A549 (cell line): Measurements from ENCODE around the gene ACTMAP. TPM values are rescaled to one million over a fixed set of nuclear protein-coding genes. Genes with fewer than 3 reads are reported as not detected.

Source experiments
- ATAC-seq, 2 experiments: fragments of 200-7000 bp in 1 of 2; fragments of >200 bp in 1 of 2; cut with Nextera tagmentation in 1 of 2; cut with Tn5 transposase in 1 of 2; 3 replicates each; pipeline versions ENCODE4 v1.8.0 to v1.9.1; 2018 to 2020; ENCODE audit warnings: mild to moderate bottlenecking in 1 of 2, moderate library complexity in 1 of 2
- CTCF ChIA-PET: fragments of 300-600 bp; sonication (Branson Sonifier 250); formaldehyde crosslinking; extraction: SDS; loops from one replicate; lab custom pipeline; 2021; ENCODE audit warnings: antibody characterized with exemption, inconsistent platforms; lab: Yijun Ruan, JAX
- POLR2A ChIA-PET: fragments of 350-600 bp; formaldehyde crosslinking; extraction: SDS; loops from one replicate; lab custom pipeline; 2021; ENCODE audit warnings: antibody characterized with exemption, inconsistent platforms; lab: Yijun Ruan, JAX
- DNase-seq, 2 experiments: peaks; one replicate each; pipeline versions ENCODE4 v3.0.0 to v3.0.0-alpha.2; 2011 to 2016; ENCODE audit warnings: low read depth in 1 of 2, low spot score in 1 of 2
- FAIRE-seq: peaks from 2 replicates; lab custom pipeline; 2011; peaks lifted over from hg19 to GRCh38; lab: Jason Lieb, UNC
- H3K27ac ChIP-seq, 2 experiments: fragments of >200 bp; sonication (Bioruptor Twin); formaldehyde crosslinking; 3 replicates each; pipeline ENCODE4 v1.5.1; 2016 to 2017
- H3K4me1 ChIP-seq: fragments of >200 bp; sonication (Bioruptor Twin); formaldehyde crosslinking; 3 replicates; pipeline ENCODE4 v1.6.1; 2016
- H3K4me2 ChIP-seq: fragments of >200 bp; sonication (Bioruptor Twin); formaldehyde crosslinking; 3 replicates; pipeline ENCODE4 v1.6.1; 2016
- H3K4me3 ChIP-seq: fragments of >200 bp; sonication (Bioruptor Twin); formaldehyde crosslinking; 3 replicates; pipeline ENCODE4 v1.5.1; 2016
- H3K9me3 ChIP-seq: fragments of >200 bp; sonication (Bioruptor Twin); formaldehyde crosslinking; 3 replicates; pipeline ENCODE4 v1.6.1; 2016
- ATOH8 ChIP-seq: fragments of 250-450 bp; sonication (Bioruptor Pico); IDR thresholded peaks from 2 replicates; pipeline ENCODE4 v1.5.0; 2020; ENCODE audit warnings: low read depth, mild to moderate bottlenecking, moderate library complexity
- BCL3 ChIP-seq: fragments of >200 bp; sonication (Bioruptor Twin); formaldehyde crosslinking; IDR thresholded peaks from 3 replicates; pipeline ENCODE4 v1.6.1; 2016
- BHLHE40 ChIP-seq: IDR thresholded peaks from 2 replicates; pipeline ENCODE4 v1.6.1; 2012; ENCODE audit warnings: low read depth, low read length, inconsistent platforms
- CEBPB ChIP-seq, 2 experiments: fragments of >200 bp in 1 of 2; sonication (Bioruptor Twin) in 1 of 2; formaldehyde crosslinking in 1 of 2; IDR thresholded peaks; 2 replicates each; pipeline ENCODE4 v1.6.1; 2012 to 2016
- CHD4 ChIP-seq: fragments of 200-600 bp; sonication (generic); IDR thresholded peaks from 2 replicates; pipeline ENCODE4 v1.6.1; 2016; ENCODE audit warnings: antibody characterized with exemption, mild to moderate bottlenecking, borderline replicate concordance
- ESRRA ChIP-seq: fragments of 150-350 bp; IDR thresholded peaks from 2 replicates; pipeline ENCODE4 v1.6.1; 2014; ENCODE audit warnings: mild to moderate bottlenecking, low read length, borderline replicate concordance
- HMGXB4 ChIP-seq: fragments of 250-450 bp; sonication (Bioruptor Pico); IDR thresholded peaks from 2 replicates; pipeline ENCODE4 v1.5.0; 2021; ENCODE audit warnings: mild to moderate bottlenecking, moderate library complexity, borderline replicate concordance
- HOXA7 ChIP-seq: fragments of 250-450 bp; sonication (Bioruptor Pico); IDR thresholded peaks from 2 replicates; pipeline ENCODE4 v1.5.0; 2020; ENCODE audit warnings: mild to moderate bottlenecking, moderate library complexity
- JUN ChIP-seq, 2 experiments: fragments of >200 bp; sonication (Bioruptor Twin); formaldehyde crosslinking; IDR thresholded peaks; 2 replicates in 1 of 2; 3 replicates in 1 of 2; pipeline ENCODE4 v1.6.1; 2016 to 2017
- JUNB ChIP-seq: fragments of >200 bp; sonication (Bioruptor Twin); formaldehyde crosslinking; IDR thresholded peaks from 2 replicates; pipeline ENCODE4 v1.6.1; 2016
- KDM1A ChIP-seq: fragments of 200-600 bp; sonication (generic); IDR thresholded peaks from 2 replicates; pipeline ENCODE4 v1.6.1; 2016; ENCODE audit warnings: low read depth, mild to moderate bottlenecking
- KDM5A ChIP-seq: fragments of 200-600 bp; sonication (generic); IDR thresholded peaks from 2 replicates; pipeline ENCODE4 v1.6.1; 2016; ENCODE audit warnings: antibody characterized with exemption, mild to moderate bottlenecking
- NR3C1 ChIP-seq: fragments of >200 bp; sonication (Bioruptor Twin); formaldehyde crosslinking; IDR thresholded peaks from 3 replicates; pipeline ENCODE4 v1.6.1; 2017
- POLR2A ChIP-seq: IDR thresholded peaks from 2 replicates; pipeline ENCODE4 v1.6.1; 2012; ENCODE audit warnings: mild to moderate bottlenecking, low read length
- RAD21 ChIP-seq, 2 experiments: fragments of >200 bp in 1 of 2; sonication (Bioruptor Twin) in 1 of 2; formaldehyde crosslinking in 1 of 2; IDR thresholded peaks in 1 of 2; conservative IDR thresholded peaks in 1 of 2; 2 replicates in 1 of 2; 3 replicates in 1 of 2; pipeline ENCODE4 v1.6.1; 2012 to 2018; ENCODE audit warnings: inconsistent platforms in 1 of 2
- RARB ChIP-seq: fragments of 250-450 bp; sonication (Bioruptor Pico); IDR thresholded peaks from 2 replicates; pipeline ENCODE4 v1.8.0; 2021; ENCODE audit warnings: mild to moderate bottlenecking, moderate library complexity
- TP53 ChIP-seq: fragments of 250-450 bp; sonication (Bioruptor Pico); IDR thresholded peaks from 2 replicates; pipeline ENCODE4 v1.5.0; 2021; ENCODE audit warnings: mild to moderate bottlenecking, moderate library complexity
- WGBS: methylation state at CpG from one replicate; pipeline ENCODE4 v1.1.6; 2017; ENCODE audit errors: missing lambda C conversion rate; 5-methylcytosine and 5-hydroxymethylcytosine counted together
- polyA plus RNA-seq, 4 experiments: library from polyadenylated mRNA; depleted of rRNA in 3 of 4; stranded (reverse); fragments of >200 nt; fragmentation: RNase III in 1 of 4; extraction: RNeasy Plus Mini Kit Qiagen cat#74134 plus additional on column Dnase treatment in 1 of 4; gene quantifications; 2 replicates in 3 of 4; 3 replicates in 1 of 4; pipeline ENCODE4 v1.2.3, GENCODE V29; 2011 to 2017
- TF ChIP-seq, protein P1 (sequence below): fragments of 200-600 bp; sonication (generic); IDR thresholded peaks from 2 replicates; pipeline ENCODE4 v1.6.1; 2016; ENCODE audit warnings: antibody characterized with exemption, mild to moderate bottlenecking, moderate library complexity
- TF ChIP-seq, protein P2 (sequence below): IDR thresholded peaks from 2 replicates; pipeline ENCODE4 v1.6.1; 2012

The ACTMAP gene
- polyA plus RNA-seq, 2 of the 4 experiments (the other 2 are of a cell fraction), result 7.8 to 14.8 TPM

GRCh38 chr19:40742886-40743285, 7.4 kb downstream of the ACTMAP start:
- POLR2A ChIA-PET, result interaction anchor here (0.9 to 3.2 kb wide), 4 partner anchors 8 to 52 kb away, joined by 6 to 13 read pairs (median 10); partner anchors contain the start of genes ACTMAP, COQ8B, ITPKC and NUMBL
- Histone ChIP-seq H3K9me3 (no peaks in the 10 kb centered on the region), H3K27ac (no peak overlapping the region), H3K4me1 (peaks cover 13% of the 10 kb centered on the region), H3K4me3 (no peak overlapping the region), H3K4me2 (no peak overlapping the region)
- DNase-seq (no peak), FAIRE-seq (no peak), ATAC-seq (no peak)
- CTCF ChIA-PET, result interaction anchor here (0.5 to 15.8 kb wide), 15 partner anchors 10 to 402 kb away, joined by 3 to 199 read pairs (median 3); partner anchors contain the start of gene EGLN2
- no peak for TF ChIP-seq RAD21 (conservative IDR thresholded peaks at IDR 0.05 in 1 of 2, IDR thresholded peaks at IDR 0.05 in 1 of 2)
- no peak for TF ChIP-seq BCL3
- no peak for TF ChIP-seq JUNB
- TF ChIP-seq ATOH8 (CRISPR knock-in tag), result no peak
- TF ChIP-seq KDM5A, result no peak
- TF ChIP-seq JUN (IDR thresholded peaks at IDR 0.05), result no peak
- TF ChIP-seq BHLHE40, result no peak
- TF ChIP-seq KDM1A, result no peak
- no peak for TF ChIP-seq HMGXB4
- TF ChIP-seq, protein P1, sequence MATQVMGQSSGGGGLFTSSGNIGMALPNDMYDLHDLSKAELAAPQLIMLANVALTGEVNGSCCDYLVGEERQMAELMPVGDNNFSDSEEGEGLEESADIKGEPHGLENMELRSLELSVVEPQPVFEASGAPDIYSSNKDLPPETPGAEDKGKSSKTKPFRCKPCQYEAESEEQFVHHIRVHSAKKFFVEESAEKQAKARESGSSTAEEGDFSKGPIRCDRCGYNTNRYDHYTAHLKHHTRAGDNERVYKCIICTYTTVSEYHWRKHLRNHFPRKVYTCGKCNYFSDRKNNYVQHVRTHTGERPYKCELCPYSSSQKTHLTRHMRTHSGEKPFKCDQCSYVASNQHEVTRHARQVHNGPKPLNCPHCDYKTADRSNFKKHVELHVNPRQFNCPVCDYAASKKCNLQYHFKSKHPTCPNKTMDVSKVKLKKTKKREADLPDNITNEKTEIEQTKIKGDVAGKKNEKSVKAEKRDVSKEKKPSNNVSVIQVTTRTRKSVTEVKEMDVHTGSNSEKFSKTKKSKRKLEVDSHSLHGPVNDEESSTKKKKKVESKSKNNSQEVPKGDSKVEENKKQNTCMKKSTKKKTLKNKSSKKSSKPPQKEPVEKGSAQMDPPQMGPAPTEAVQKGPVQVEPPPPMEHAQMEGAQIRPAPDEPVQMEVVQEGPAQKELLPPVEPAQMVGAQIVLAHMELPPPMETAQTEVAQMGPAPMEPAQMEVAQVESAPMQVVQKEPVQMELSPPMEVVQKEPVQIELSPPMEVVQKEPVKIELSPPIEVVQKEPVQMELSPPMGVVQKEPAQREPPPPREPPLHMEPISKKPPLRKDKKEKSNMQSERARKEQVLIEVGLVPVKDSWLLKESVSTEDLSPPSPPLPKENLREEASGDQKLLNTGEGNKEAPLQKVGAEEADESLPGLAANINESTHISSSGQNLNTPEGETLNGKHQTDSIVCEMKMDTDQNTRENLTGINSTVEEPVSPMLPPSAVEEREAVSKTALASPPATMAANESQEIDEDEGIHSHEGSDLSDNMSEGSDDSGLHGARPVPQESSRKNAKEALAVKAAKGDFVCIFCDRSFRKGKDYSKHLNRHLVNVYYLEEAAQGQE, result no peak
- no peak for TF ChIP-seq ESRRA
- TF ChIP-seq RARB (CRISPR knock-in tag), result no peak
- no peak for TF ChIP-seq CEBPB (IDR thresholded peaks at IDR 0.05)
- no peak for TF ChIP-seq NR3C1
- TF ChIP-seq, protein P2, sequence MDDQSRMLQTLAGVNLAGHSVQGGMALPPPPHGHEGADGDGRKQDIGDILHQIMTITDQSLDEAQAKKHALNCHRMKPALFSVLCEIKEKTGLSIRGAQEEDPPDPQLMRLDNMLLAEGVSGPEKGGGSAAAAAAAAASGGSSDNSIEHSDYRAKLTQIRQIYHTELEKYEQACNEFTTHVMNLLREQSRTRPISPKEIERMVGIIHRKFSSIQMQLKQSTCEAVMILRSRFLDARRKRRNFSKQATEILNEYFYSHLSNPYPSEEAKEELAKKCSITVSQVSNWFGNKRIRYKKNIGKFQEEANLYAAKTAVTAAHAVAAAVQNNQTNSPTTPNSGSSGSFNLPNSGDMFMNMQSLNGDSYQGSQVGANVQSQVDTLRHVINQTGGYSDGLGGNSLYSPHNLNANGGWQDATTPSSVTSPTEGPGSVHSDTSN, result no peak
- no peak for TF ChIP-seq CHD4
- no peak for TF ChIP-seq TP53
- 87% methylated on average over 12 of the region's 12 CpGs for WGBS

DNA sequence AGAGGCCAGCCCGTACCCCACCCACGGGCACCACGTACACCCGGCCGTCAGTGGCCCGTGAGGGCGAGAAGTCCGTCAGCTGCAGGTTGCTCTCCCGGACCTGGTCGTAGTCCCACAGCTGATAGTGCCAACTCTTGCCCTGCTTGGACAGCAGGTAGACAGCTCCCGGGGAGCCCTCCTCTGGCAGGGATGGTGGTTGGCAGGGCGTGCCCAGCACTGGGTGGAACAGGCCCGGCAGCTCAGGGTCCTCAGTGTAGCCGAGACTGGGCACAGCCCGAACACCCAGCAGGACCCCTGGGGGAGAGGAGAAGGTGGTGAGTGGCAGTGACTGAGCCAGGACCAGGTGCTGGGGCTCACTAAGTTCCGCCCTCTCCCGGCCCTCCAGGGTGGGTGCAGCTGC, 7.8 kb downstream of the ACTMAP start:
- ChIA-PET POLR2A (interaction anchor here (0.9 to 3.2 kb wide), 5 partner anchors 8 to 52 kb away, joined by 6 to 13 read pairs (median 7); partner anchors contain the start of genes ACTMAP, COQ8B, ITPKC and NUMBL), CTCF (interaction anchor here (0.5 to 15.8 kb wide), 17 partner anchors 11 to 322 kb away, joined by 3 to 199 read pairs (median 4); partner anchors contain the start of gene EGLN2)
- no peak for DNase-seq
- no peak overlapping the region for H3K27ac ChIP-seq
- H3K4me1 ChIP-seq, result peaks cover 13% of the 10 kb centered on the region
- no peak overlapping the region for H3K4me3 ChIP-seq
- H3K4me2 ChIP-seq, result no peak overlapping the region
- TF ChIP-seq HOXA7 (CRISPR knock-in tag) (no peak), POLR2A (peak; percentile 12; the same call in 1 of the 2 replicates), JUN (IDR thresholded peaks at IDR 0.05) (0 out of 5 replicates have a peak, but pooled peaks of 1 of the 2 experiments have one; percentile 29)
- no peak for FAIRE-seq
- WGBS, result 90% methylated on average over 17 of the region's 17 CpGs
- peak; percentile 3 to 10; a peak in 3 of 6 replicates for ATAC-seq
- H3K9me3 ChIP-seq, result no peaks in the 10 kb centered on the region
